Endothelial cell of umbilical vein (primary cell): ENCODE data around the gene NSUN4. TPM values are rescaled to one million over a fixed set of nuclear protein-coding genes. Genes with fewer than 3 reads are reported as not detected.

ENCODE experiments used
- BruUV-seq: library from RNA; stranded (reverse); fragments of 400-500 nt; replicated peaks from 2 replicates; lab custom pipeline; 2021; lab: Mats Ljungman, UMichigan
- CTCF ChIA-PET: fragments of 300-600, 350-600 bp; sonication (Branson Sonifier 250); formaldehyde crosslinking; loops from one replicate; lab custom pipeline; 2021; ENCODE audit warnings: antibody characterized with exemption, inconsistent platforms; lab: Charles Lee
- POLR2A ChIA-PET: fragments of 300-600, 350-600 bp; sonication (Branson Sonifier 250); formaldehyde crosslinking; loops from one replicate; lab custom pipeline; 2021; ENCODE audit warnings: antibody characterized with exemption, inconsistent platforms; lab: Charles Lee
- DNase-seq: peaks from one replicate; pipeline ENCODE4 v3.0.0-alpha.2; 2011; ENCODE audit warnings: low read depth, low spot score
- FAIRE-seq: peaks from 2 replicates; lab custom pipeline; 2011; peaks lifted over from hg19 to GRCh38; lab: Jason Lieb, UNC
- H2AFZ ChIP-seq: 2 replicates; pipeline ENCODE4 v1.6.0; 2012; ENCODE audit warnings: low read depth, low read length, control low read depth, inconsistent platforms
- H3K27ac ChIP-seq: 2 replicates; pipeline ENCODE4 v1.5.1; 2011; ENCODE audit warnings: low read depth, mild to moderate bottlenecking, control low read depth, low read length, moderate library complexity; ENCODE audit not compliant: insufficient read depth
- H3K27me3 ChIP-seq, 2 experiments: 2 replicates each; pipeline versions ENCODE4 v1.6.0 to v1.6.1; 2011; ENCODE audit warnings: low read length in 2 of 2, mixed read lengths in 1 of 2; ENCODE audit not compliant: control insufficient read depth in 2 of 2, insufficient read depth in 2 of 2
- H3K36me3 ChIP-seq, 2 experiments: 2 replicates in 1 of 2; 3 replicates in 1 of 2; pipeline ENCODE4 v1.5.1; 2011; ENCODE audit warnings: low read length in 2 of 2, mild to moderate bottlenecking in 1 of 2, moderate library complexity in 1 of 2; ENCODE audit not compliant: control insufficient read depth in 2 of 2, insufficient read depth in 2 of 2; ENCODE audit errors: extremely low read depth in 1 of 2
- H3K4me1 ChIP-seq: 3 replicates; pipeline ENCODE4 v1.5.1; 2011; ENCODE audit warnings: mild to moderate bottlenecking, low read length; ENCODE audit not compliant: control insufficient read depth, insufficient read depth; ENCODE audit errors: extremely low read depth
- H3K4me2 ChIP-seq: 2 replicates; pipeline ENCODE4 v1.6.1; 2011; ENCODE audit warnings: low read length, control low read depth, mixed read lengths; ENCODE audit not compliant: insufficient read depth
- H3K4me3 ChIP-seq, 3 experiments: fragments of 200-600 bp in 1 of 3; sonication (generic), shearing (Covaris generic) in 1 of 3; replicated peaks in 1 of 3; 2 replicates each; pipeline ENCODE4 v1.5.1; 2011 to 2016; ENCODE audit warnings: control low read depth in 3 of 3, low read length in 3 of 3, mild to moderate bottlenecking in 2 of 3, inconsistent platforms in 1 of 3, low read depth in 1 of 3, moderate library complexity in 1 of 3; ENCODE audit not compliant: insufficient read depth in 1 of 3
- H3K79me2 ChIP-seq: 2 replicates; pipeline ENCODE4 v1.6.0; 2012; ENCODE audit warnings: low read length, inconsistent platforms; ENCODE audit not compliant: control insufficient read depth, insufficient read depth
- H3K9ac ChIP-seq: replicated peaks from 2 replicates; pipeline ENCODE3; 2011; ENCODE audit warnings: low read length, control low read depth; ENCODE audit not compliant: insufficient read depth; ENCODE audit errors: extremely low read depth
- H3K9me1 ChIP-seq: replicated peaks from 3 replicates; pipeline ENCODE4 v1.6.0; 2011; ENCODE audit warnings: mild to moderate bottlenecking, low read length; ENCODE audit not compliant: control insufficient read depth, insufficient read depth; ENCODE audit errors: extremely low read depth
- H3K9me3 ChIP-seq: replicated peaks from 2 replicates; pipeline ENCODE4 v1.5.1; 2012; ENCODE audit warnings: low read length, inconsistent platforms; ENCODE audit not compliant: control insufficient read depth, insufficient read depth
- H4K20me1 ChIP-seq: replicated peaks from 2 replicates; pipeline ENCODE3; 2011; ENCODE audit warnings: mild to moderate bottlenecking, low read length; ENCODE audit not compliant: control insufficient read depth, insufficient read depth; ENCODE audit errors: extremely low read depth
- GATA2 ChIP-seq: IDR thresholded peaks from 2 replicates; pipeline ENCODE4 v1.7.0; 2011; ENCODE audit warnings: low read depth, mild to moderate bottlenecking, moderate library complexity, mixed read lengths, low read length; ENCODE audit not compliant: insufficient read length, insufficient read depth
- POLR2A ChIP-seq: IDR thresholded peaks from 2 replicates; pipeline ENCODE4 v1.6.1; 2012; ENCODE audit warnings: low read depth, mild to moderate bottlenecking, control low read depth, low read length
- POLR2AphosphoS5 ChIP-seq: IDR thresholded peaks from 2 replicates; pipeline ENCODE4 v1.6.1; 2012; ENCODE audit warnings: low read depth, mild to moderate bottlenecking, control low read depth, low read length, moderate library complexity; ENCODE audit not compliant: insufficient read depth
- dilution Hi-C: fragments of 300-500 bp; cut with MboI; formaldehyde crosslinking; loops from one replicate; pipeline ENCODE4 v1.15.0; 2019; ENCODE audit warnings: low sequenced_read_pairs; ENCODE audit not compliant: extremely low pct_ligation_motif_present
- intact Hi-C: fragments of 100-400 bp; cut with micrococcal nuclease; formaldehyde crosslinking; loops from one replicate; pipeline ENCODE4 v1.10.0; 2022
- polyA plus RNA-seq, 4 experiments: library from polyadenylated mRNA; depleted of rRNA in 3 of 4; stranded (reverse) in 3 of 4; unstranded in 1 of 4; fragments of >200 nt; gene quantifications; 2 replicates each; pipeline versions ENCODE4 v1.2.1 to v1.2.3, GENCODE V29; 2011 to 2012; ENCODE audit warnings: missing spikeins in 1 of 4
- total RNA-seq: library from RNA; stranded (reverse); gene quantifications from 2 replicates; pipeline ENCODE4 v1.2.3, GENCODE V29; 2021
- TF ChIP-seq, protein P1 (sequence below), 2 donors: IDR thresholded peaks; 1 replicate in 1 of 2; 2 replicates in 1 of 2; pipeline ENCODE4 v1.5.1; 2011; ENCODE audit warnings: low read length in 2 of 2, mild to moderate bottlenecking in 2 of 2, moderate library complexity in 2 of 2, control low read depth in 1 of 2, inconsistent platforms in 1 of 2, low read depth in 1 of 2; ENCODE audit not compliant: insufficient read depth in 1 of 2; ENCODE audit errors: extremely low read depth in 1 of 2

Gene NSUN4
- total and polyA plus RNA-seq, 2 donors (not counting 3 experiments of a cell fraction or from before 2014, with no cell fraction given): 21.6 to 23.4 TPM

DNA sequence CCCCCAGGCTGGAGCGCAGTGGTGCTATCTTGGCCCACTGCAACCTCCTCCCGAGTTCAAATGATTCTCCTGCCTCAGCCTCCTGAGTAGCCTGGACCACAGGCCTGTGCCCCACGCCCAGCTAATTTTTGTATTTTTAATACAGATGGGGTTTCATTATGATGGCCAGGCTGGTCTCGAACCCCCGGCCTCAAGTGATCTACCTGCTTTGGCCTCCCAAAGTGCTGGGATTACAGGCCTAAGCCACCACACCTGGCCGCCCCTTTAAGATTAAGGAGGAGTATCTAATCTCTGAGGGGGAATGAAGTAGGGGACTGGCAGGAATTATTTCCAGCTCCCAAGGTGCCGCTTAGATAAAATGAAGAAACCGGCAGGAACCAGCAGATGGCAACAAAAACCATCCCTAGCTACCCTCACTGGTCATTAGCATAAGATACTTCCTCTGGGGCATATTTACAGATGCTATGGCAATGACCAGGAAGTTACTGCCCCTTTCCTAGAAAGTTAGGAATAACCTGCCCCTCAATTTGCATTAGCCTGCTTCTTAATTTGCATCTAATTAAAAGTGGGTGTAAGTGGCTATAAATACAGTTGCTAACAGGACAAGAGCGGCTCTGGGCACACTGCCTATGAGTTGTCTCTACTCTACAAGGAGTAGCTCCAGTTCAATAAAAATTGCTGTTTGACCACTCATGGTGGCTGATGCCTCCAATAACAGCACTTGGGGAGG is 7.1 kb upstream of the NSUN4 start:
- H3K9me3 ChIP-seq: no peaks in the 10 kb centered on the region
- no peak overlapping the region for H3K27ac ChIP-seq
- BruUV-seq: no TSS peak
- H3K9me1 ChIP-seq: no peaks in the 10 kb centered on the region
- H3K4me1 ChIP-seq: no peaks in the 10 kb centered on the region
- no peaks in the 10 kb centered on the region for H4K20me1 ChIP-seq
- no peaks in the 10 kb centered on the region for H3K36me3 ChIP-seq
- no peak overlapping the region for H3K9ac ChIP-seq
- H3K4me3 ChIP-seq: no peak overlapping the region
- H3K4me2 ChIP-seq: no peak overlapping the region
- ChIA-PET POLR2A (interaction anchor here (1.6 kb wide), 1 partner anchor 14 kb away, joined by 4 read pairs; no protein-coding TSS in a partner anchor), CTCF (interaction anchor here (0.5 to 2.0 kb wide), 10 partner anchors 9 to 89 kb away, joined by 3 to 45 read pairs (median 3); partner anchors contain the start of genes LRRC41 and UQCRH)
- no peak overlapping the region for H2AFZ ChIP-seq
- DNase-seq: peak; percentile 21
- no peak for TF ChIP-seq GATA2
- TF ChIP-seq, protein P1, sequence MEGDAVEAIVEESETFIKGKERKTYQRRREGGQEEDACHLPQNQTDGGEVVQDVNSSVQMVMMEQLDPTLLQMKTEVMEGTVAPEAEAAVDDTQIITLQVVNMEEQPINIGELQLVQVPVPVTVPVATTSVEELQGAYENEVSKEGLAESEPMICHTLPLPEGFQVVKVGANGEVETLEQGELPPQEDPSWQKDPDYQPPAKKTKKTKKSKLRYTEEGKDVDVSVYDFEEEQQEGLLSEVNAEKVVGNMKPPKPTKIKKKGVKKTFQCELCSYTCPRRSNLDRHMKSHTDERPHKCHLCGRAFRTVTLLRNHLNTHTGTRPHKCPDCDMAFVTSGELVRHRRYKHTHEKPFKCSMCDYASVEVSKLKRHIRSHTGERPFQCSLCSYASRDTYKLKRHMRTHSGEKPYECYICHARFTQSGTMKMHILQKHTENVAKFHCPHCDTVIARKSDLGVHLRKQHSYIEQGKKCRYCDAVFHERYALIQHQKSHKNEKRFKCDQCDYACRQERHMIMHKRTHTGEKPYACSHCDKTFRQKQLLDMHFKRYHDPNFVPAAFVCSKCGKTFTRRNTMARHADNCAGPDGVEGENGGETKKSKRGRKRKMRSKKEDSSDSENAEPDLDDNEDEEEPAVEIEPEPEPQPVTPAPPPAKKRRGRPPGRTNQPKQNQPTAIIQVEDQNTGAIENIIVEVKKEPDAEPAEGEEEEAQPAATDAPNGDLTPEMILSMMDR (IDR thresholded peaks at IDR 0.05; ENCODE audit: extremely low read depth in 1 of 2, insufficient read depth in 1 of 2, low read depth in 1 of 2, low read length in 2 of 2): peak in 1 of 2 donors; percentile 8
- dilution Hi-C loops (no loop called here), intact Hi-C loops (loop anchor here (1.0 kb wide), 1 partner anchor 15 kb away; no protein-coding TSS in a partner anchor)
- H3K27me3 ChIP-seq: no peaks in the 10 kb centered on the region
- FAIRE-seq: peak; percentile 35
- H3K79me2 ChIP-seq: no peaks in the 10 kb centered on the region

DNA sequence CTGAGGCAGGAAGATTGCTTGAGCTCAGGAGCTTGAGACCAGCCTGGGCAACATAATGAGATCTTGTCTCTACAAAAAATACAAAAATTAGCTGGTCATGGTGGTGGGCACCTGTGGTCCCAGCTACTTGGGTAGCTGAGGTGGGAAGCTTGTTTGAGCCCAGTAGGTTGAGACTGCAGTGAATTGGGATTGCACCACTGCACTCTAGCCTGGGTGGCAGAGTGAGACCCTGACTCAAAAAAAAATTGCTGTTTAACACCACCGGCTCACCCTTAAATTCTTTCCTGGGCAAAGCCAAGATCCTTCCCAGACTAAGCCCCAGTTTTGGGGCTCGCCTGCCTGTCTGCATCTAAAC is 6.6 kb upstream of the NSUN4 start:
- no peak for FAIRE-seq
- no peak overlapping the region for H3K27ac ChIP-seq
- POLR2A ChIA-PET: interaction anchor here (1.6 kb wide), 1 partner anchor 14 kb away, joined by 4 read pairs; no protein-coding TSS in a partner anchor
- no peaks in the 10 kb centered on the region for H4K20me1 ChIP-seq
- H3K4me3 ChIP-seq: no peak overlapping the region
- no peaks in the 10 kb centered on the region for H3K4me1 ChIP-seq
- no TSS peak for BruUV-seq
- H3K9ac ChIP-seq: no peak overlapping the region
- DNase-seq: no peak
- dilution Hi-C loops (no loop called here), intact Hi-C loops (no loop called here)
- no peaks in the 10 kb centered on the region for H3K36me3 ChIP-seq
- H2AFZ ChIP-seq: no peak overlapping the region
- no peaks in the 10 kb centered on the region for H3K27me3 ChIP-seq
- H3K9me3 ChIP-seq: no peaks in the 10 kb centered on the region
- CTCF ChIA-PET: interaction anchor here (0.8 to 2.0 kb wide), 6 partner anchors 8 to 89 kb away, joined by 3 to 45 read pairs (median 4); partner anchors contain the start of genes LRRC41 and UQCRH
- no peaks in the 10 kb centered on the region for H3K9me1 ChIP-seq
- H3K4me2 ChIP-seq: no peak overlapping the region
- TF ChIP-seq, protein P1 (IDR thresholded peaks at IDR 0.05; ENCODE audit: extremely low read depth in 1 of 2, insufficient read depth in 1 of 2, low read depth in 1 of 2, low read length in 2 of 2): no peak
- no peak for TF ChIP-seq POLR2A
- TF ChIP-seq POLR2AphosphoS5: no peak
- no peak for TF ChIP-seq GATA2
- no peaks in the 10 kb centered on the region for H3K79me2 ChIP-seq
